ENCODE results near the gene TMEM175. TPM values are rescaled to one million over a fixed set of nuclear protein-coding genes. Genes with fewer than 3 reads are reported as not detected.

TMEM175 gene
- total RNA-seq, 2 experiments from 2014 or later, result 13.8 to 15.8 TPM

GRCh38 chr4:961351-962230, 29.3 kb downstream of the TMEM175 start:
- no peak for DNase-seq
- intact Hi-C loops (cut with micrococcal nuclease), result no loop called here
- ChIA-PET POLR2A (interaction anchor here (1.0 kb wide), 1 partner anchor 8 kb away, joined by 3 read pairs; no protein-coding TSS in a partner anchor), CTCF (no interaction called here)
- Mint-ChIP-seq H3K27ac (no peak overlapping the region), H3K27me3 (no peaks in the 10 kb centered on the region), H3K9me3 (no peaks in the 10 kb centered on the region), H3K4me1 (ENCODE audit: low read depth) (no peaks in the 10 kb centered on the region), H3K4me3 (no peak overlapping the region), H3K36me3 (peaks cover 5% of the 10 kb centered on the region)

GRCh38 chr4:962231-963208, 30.3 kb downstream of the TMEM175 start:
- intact Hi-C loops (cut with micrococcal nuclease), result no loop called here
- POLR2A ChIA-PET, result no interaction called here
- CTCF ChIA-PET, result no interaction called here
- Mint-ChIP-seq H3K4me3 (no peak overlapping the region), H3K4me1 (ENCODE audit: low read depth) (no peaks in the 10 kb centered on the region), H3K27ac (no peak overlapping the region), H3K9me3 (no peaks in the 10 kb centered on the region), H3K36me3 (peaks cover 5% of the 10 kb centered on the region), H3K27me3 (no peaks in the 10 kb centered on the region)
- no peak for DNase-seq

GRCh38 chr4:963276-964225, 31.3 kb downstream of the TMEM175 start:
- ChIA-PET CTCF (no interaction called here), POLR2A (interaction anchor here (1.2 kb wide), 1 partner anchor 9 kb away, joined by 4 read pairs; no protein-coding TSS in a partner anchor)
- Mint-ChIP-seq H3K27me3 (no peaks in the 10 kb centered on the region), H3K27ac (no peak overlapping the region), H3K4me3 (no peak overlapping the region), H3K36me3 (peaks cover 4% of the 10 kb centered on the region), H3K9me3 (no peaks in the 10 kb centered on the region), H3K4me1 (ENCODE audit: low read depth) (no peaks in the 10 kb centered on the region)
- intact Hi-C loops (cut with micrococcal nuclease), result no loop called here
- no peak for DNase-seq

- ChIA-PET CTCF (no interaction called here), POLR2A (interaction anchor here (1.2 kb wide), 1 partner anchor 8 kb away, joined by 4 read pairs; no protein-coding TSS in a partner anchor)
- Mint-ChIP-seq H3K36me3 (no peaks in the 10 kb centered on the region), H3K4me3 (no peak overlapping the region), H3K4me1 (ENCODE audit: low read depth) (no peaks in the 10 kb centered on the region), H3K27ac (no peak overlapping the region), H3K27me3 (no peaks in the 10 kb centered on the region), H3K9me3 (no peaks in the 10 kb centered on the region)
- DNase-seq, result no peak
- intact Hi-C loops (cut with micrococcal nuclease), result no loop called here
Observed at GRCh38 chr4:964346-965025, 32.2 kb downstream of the TMEM175 start.

GRCh38 chr4:965048-965765, 32.9 kb downstream of the TMEM175 start:
- POLR2A ChIA-PET, result interaction anchor here (1.2 kb wide), 1 partner anchor 8 kb away, joined by 4 read pairs; no protein-coding TSS in a partner anchor
- Mint-ChIP-seq H3K27me3 (no peaks in the 10 kb centered on the region), H3K36me3 (no peaks in the 10 kb centered on the region), H3K4me1 (ENCODE audit: low read depth) (no peaks in the 10 kb centered on the region), H3K27ac (no peak overlapping the region), H3K4me3 (no peak overlapping the region), H3K9me3 (no peaks in the 10 kb centered on the region)
- intact Hi-C loops (cut with micrococcal nuclease), result no loop called here
- DNase-seq, result no peak
- CTCF ChIA-PET, result no interaction called here

- Mint-ChIP-seq H3K4me3 (no peak overlapping the region), H3K27ac (no peak overlapping the region), H3K9me3 (no peaks in the 10 kb centered on the region), H3K27me3 (no peaks in the 10 kb centered on the region), H3K4me1 (ENCODE audit: low read depth) (peaks cover 4% of the 10 kb centered on the region), H3K36me3 (no peaks in the 10 kb centered on the region)
- POLR2A ChIA-PET, result no interaction called here
- intact Hi-C loops (cut with micrococcal nuclease), result no loop called here
- no peak for DNase-seq
- CTCF ChIA-PET, result no interaction called here
Observed at GRCh38 chr4:965766-966134, 33.5 kb downstream of the TMEM175 start.

- Mint-ChIP-seq H3K27me3 (no peaks in the 10 kb centered on the region), H3K4me3 (no peak overlapping the region), H3K27ac (no peak overlapping the region), H3K4me1 (ENCODE audit: low read depth) (peaks cover 8% of the 10 kb centered on the region), H3K36me3 (no peaks in the 10 kb centered on the region), H3K9me3 (no peaks in the 10 kb centered on the region)
- intact Hi-C loops (cut with micrococcal nuclease), result no loop called here
- CTCF ChIA-PET, result no interaction called here
- POLR2A ChIA-PET, result no interaction called here
- DNase-seq, result no peak
Observed at GRCh38 chr4:966266-967112, 34.2 kb downstream of the TMEM175 start.

GRCh38 chr4:967113-968104, 35.1 kb downstream of the TMEM175 start:
- H3K27ac Mint-ChIP-seq, result no peak overlapping the region
- H3K36me3 Mint-ChIP-seq, result no peaks in the 10 kb centered on the region
- DNase-seq, result no peak
- H3K4me1 Mint-ChIP-seq (ENCODE audit: low read depth), result peaks cover 8% of the 10 kb centered on the region
- no peak overlapping the region for H3K4me3 Mint-ChIP-seq
- POLR2A ChIA-PET, result no interaction called here
- H3K27me3 Mint-ChIP-seq, result no peaks in the 10 kb centered on the region
- CTCF ChIA-PET, result no interaction called here
- no peaks in the 10 kb centered on the region for H3K9me3 Mint-ChIP-seq
- intact Hi-C loops (cut with micrococcal nuclease), result no loop called here

- CTCF ChIA-PET, result no interaction called here
- DNase-seq, result no peak
- intact Hi-C loops (cut with micrococcal nuclease), result no loop called here
- POLR2A ChIA-PET, result no interaction called here
- Mint-ChIP-seq H3K9me3 (no peaks in the 10 kb centered on the region), H3K4me3 (no peak overlapping the region), H3K4me1 (ENCODE audit: low read depth) (peaks cover 8% of the 10 kb centered on the region), H3K27ac (no peak overlapping the region), H3K36me3 (no peaks in the 10 kb centered on the region), H3K27me3 (no peaks in the 10 kb centered on the region)
Observed at GRCh38 chr4:968221-968620, 36.0 kb downstream of the TMEM175 start.
